H9 (cell line): ENCODE measurements around the gene ANKFY1. TPM values are rescaled to one million over a fixed set of nuclear protein-coding genes. Genes with fewer than 3 reads are reported as not detected.

Source experiments
- DNase-seq: peaks from one replicate; pipeline ENCODE4 v3.0.0-alpha.2; 2017
- H2AFZ ChIP-seq: one replicate; pipeline ENCODE4 v1.6.1; 2013; ENCODE audit warnings: mild to moderate bottlenecking, low read length, control low read depth, moderate library complexity
- H2AK5ac ChIP-seq: 2 replicates; pipeline ENCODE4 v1.6.1; 2013; ENCODE audit warnings: low read length, control low read depth, mixed read lengths; ENCODE audit not compliant: insufficient read length
- H2BK120ac ChIP-seq: one replicate; pipeline ENCODE4 v1.6.1; 2013; ENCODE audit warnings: low read depth, mild to moderate bottlenecking, low read length, control low read depth, inconsistent platforms; ENCODE audit not compliant: poor library complexity, severe bottlenecking
- H2BK12ac ChIP-seq: 2 replicates; pipeline ENCODE4 v1.6.1; 2013; ENCODE audit warnings: low read length, control low read depth, mixed read lengths, low read depth; ENCODE audit not compliant: insufficient read length
- H2BK15ac ChIP-seq: 2 replicates; pipeline ENCODE4 v1.6.1; 2013; ENCODE audit warnings: low read depth, low read length, control low read depth
- H2BK20ac ChIP-seq: one replicate; pipeline ENCODE4 v1.6.1; 2013; ENCODE audit warnings: low read depth, mild to moderate bottlenecking, low read length, control low read depth, inconsistent platforms; ENCODE audit not compliant: poor library complexity, severe bottlenecking
- H2BK5ac ChIP-seq: 2 replicates; pipeline ENCODE4 v1.6.1; 2013; ENCODE audit warnings: low read length, control low read depth, mixed read lengths; ENCODE audit not compliant: insufficient read length
- H3K14ac ChIP-seq: 2 replicates; pipeline ENCODE4 v1.6.1; 2013; ENCODE audit warnings: low read length, control low read depth; ENCODE audit not compliant: insufficient read depth
- H3K18ac ChIP-seq: 2 replicates; pipeline ENCODE4 v1.6.1; 2013; ENCODE audit warnings: low read depth, mild to moderate bottlenecking, mixed read lengths, low read length, control low read depth; ENCODE audit not compliant: insufficient read length
- H3K23ac ChIP-seq: 2 replicates; pipeline ENCODE4 v1.6.1; 2013; ENCODE audit warnings: low read length, control low read depth, mixed read lengths, low read depth; ENCODE audit not compliant: insufficient read length
- H3K23me2 ChIP-seq: 2 replicates; pipeline ENCODE4 v1.6.1; 2013; ENCODE audit warnings: low read depth, mild to moderate bottlenecking, mixed read lengths, low read length, control low read depth; ENCODE audit not compliant: insufficient read length, poor library complexity, severe bottlenecking
- H3K27ac ChIP-seq: 2 replicates; pipeline ENCODE4 v1.5.1; 2013; ENCODE audit warnings: low read length, control low read depth, mixed read lengths, low read depth; ENCODE audit not compliant: insufficient read length
- H3K27me3 ChIP-seq: 2 replicates; pipeline ENCODE4 v1.6.1; 2013; ENCODE audit warnings: low read length, control low read depth, inconsistent platforms; ENCODE audit not compliant: insufficient read depth
- H3K4ac ChIP-seq: 2 replicates; pipeline ENCODE4 v1.6.1; 2013; ENCODE audit warnings: low read depth, mild to moderate bottlenecking, control low read depth, inconsistent platforms, low read length, moderate library complexity
- H3K4me1 ChIP-seq: 2 replicates; pipeline ENCODE4 v1.6.1; 2013; ENCODE audit warnings: low read length, control low read depth, inconsistent platforms; ENCODE audit not compliant: insufficient read depth
- H3K4me2 ChIP-seq: 2 replicates; pipeline ENCODE4 v1.6.1; 2013; ENCODE audit warnings: low read length, control low read depth, mixed read lengths; ENCODE audit not compliant: insufficient read length, insufficient read depth
- H3K56ac ChIP-seq: 2 replicates; pipeline ENCODE4 v1.6.1; 2013; ENCODE audit warnings: low read depth, mild to moderate bottlenecking, mixed read lengths, low read length, control low read depth; ENCODE audit not compliant: insufficient read length
- H3K79me1 ChIP-seq: 2 replicates; pipeline ENCODE4 v1.6.1; 2013; ENCODE audit warnings: low read depth, mild to moderate bottlenecking, moderate library complexity, low read length, control low read depth, inconsistent platforms; ENCODE audit not compliant: insufficient read depth, poor library complexity, severe bottlenecking
- H3K79me2 ChIP-seq: 2 replicates; pipeline ENCODE4 v1.6.1; 2013; ENCODE audit warnings: low read length, control low read depth, inconsistent platforms; ENCODE audit not compliant: insufficient read depth
- H3K9ac ChIP-seq: 2 replicates; pipeline ENCODE4 v1.6.1; 2013; ENCODE audit warnings: low read length, control low read depth, mixed read lengths; ENCODE audit not compliant: insufficient read length; ENCODE audit errors: extremely low read depth
- H3K9me3 ChIP-seq: one replicate; pipeline ENCODE4 v1.6.1; 2013; ENCODE audit warnings: low read depth, low read length, inconsistent platforms; ENCODE audit not compliant: control insufficient read depth
- H3T11ph ChIP-seq: one replicate; pipeline ENCODE4 v1.6.1; 2013; ENCODE audit warnings: mild to moderate bottlenecking, low read length, control low read depth, inconsistent platforms
- H4K20me1 ChIP-seq: one replicate; pipeline ENCODE4 v1.6.1; 2013; ENCODE audit not compliant: control insufficient read depth, insufficient read length, insufficient read depth
- H4K5ac ChIP-seq: 2 replicates; pipeline ENCODE4 v1.6.1; 2013; ENCODE audit warnings: low read depth, mild to moderate bottlenecking, mixed read lengths, low read length, control low read depth; ENCODE audit not compliant: insufficient read length
- H4K8ac ChIP-seq: replicated peaks from 2 replicates; pipeline ENCODE4 v1.6.1; 2013; ENCODE audit warnings: low read length, control low read depth, mixed read lengths, low read depth; ENCODE audit not compliant: insufficient read length
- H4K91ac ChIP-seq: 2 replicates; pipeline ENCODE4 v1.6.1; 2013; ENCODE audit warnings: low read depth, mild to moderate bottlenecking, moderate library complexity, mixed read lengths, low read length, control low read depth; ENCODE audit not compliant: insufficient read length
- H3K27ac Mint-ChIP-seq, 3 experiments: 2 replicates in 2 of 3; 3 replicates in 1 of 3; pipeline ENCODE4 v1.8.0; 2020 to 2021; ENCODE audit warnings: mixed read lengths in 3 of 3, mild to moderate bottlenecking in 1 of 3, moderate library complexity in 1 of 3
- H3K27me3 Mint-ChIP-seq: 2 replicates; pipeline ENCODE4 v1.8.0; 2021; ENCODE audit warnings: low read depth, mild to moderate bottlenecking, moderate library complexity, mixed read lengths
- H3K36me3 Mint-ChIP-seq, 3 experiments: 2 replicates in 2 of 3; 3 replicates in 1 of 3; pipeline ENCODE4 v1.8.0; 2020 to 2021; ENCODE audit warnings: low read depth in 3 of 3, mixed read lengths in 3 of 3; ENCODE audit not compliant: insufficient read depth in 1 of 3
- H3K4me1 Mint-ChIP-seq, 2 experiments: 2 replicates each; pipeline ENCODE4 v1.8.0; 2020; ENCODE audit warnings: mixed read lengths in 2 of 2
- H3K4me3 Mint-ChIP-seq, 2 experiments: 2 replicates in 1 of 2; 3 replicates in 1 of 2; pipeline ENCODE4 v1.8.0; 2020 to 2021; ENCODE audit warnings: mild to moderate bottlenecking in 2 of 2, mixed read lengths in 2 of 2, moderate library complexity in 1 of 2
- H3K9me3 Mint-ChIP-seq, 2 experiments: 2 replicates in 1 of 2; 3 replicates in 1 of 2; pipeline ENCODE4 v1.8.0; 2020; ENCODE audit warnings: mild to moderate bottlenecking in 2 of 2, mixed read lengths in 2 of 2, moderate library complexity in 1 of 2
- WGBS: extraction: QIAGEN DNeasy Blood & Tissue Kit; methylation state at CpG from one replicate; pipeline ENCODE4 v1.1.7; 2013; ENCODE audit warnings: missing lambda C conversion rate, low lambda C conversion rate, mixed read lengths; ENCODE audit not compliant: insufficient read length; ENCODE audit errors: extremely low coverage; 5-methylcytosine and 5-hydroxymethylcytosine counted together
- total RNA-seq: library from RNA; stranded (reverse); gene quantifications from 2 replicates; pipeline ENCODE4 v1.2.1, GENCODE V29; 2021
- TF ChIP-seq, protein P1 (sequence below): fragments of 200-600 bp; sonication (generic); conservative IDR thresholded peaks from 3 replicates; pipeline ENCODE4 v1.8.0; 2021; ENCODE audit warnings: antibody characterized with exemption, mild to moderate bottlenecking

Gene ANKFY1
- total RNA-seq, 1 experiment from 2014 or later: 51.9 TPM

DNA sequence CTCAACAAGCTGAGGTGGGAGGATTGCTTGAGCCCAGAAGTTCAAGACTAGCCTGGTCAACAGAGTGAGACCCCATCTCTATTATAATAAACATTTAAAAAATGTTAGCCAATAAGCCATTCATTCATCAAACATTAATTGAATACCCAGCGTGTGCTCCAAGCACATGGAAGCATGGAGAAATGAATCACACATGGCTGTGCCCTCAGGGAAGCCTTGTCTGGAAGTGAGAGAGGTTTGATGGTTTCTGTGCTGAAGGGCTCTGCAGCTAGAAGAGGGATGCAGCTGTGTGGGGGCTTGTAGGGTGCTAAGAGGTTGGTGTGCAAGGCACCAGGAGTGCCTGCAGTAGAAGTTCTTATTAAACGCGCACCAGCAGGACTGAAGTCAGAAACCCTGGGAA is 109.6 kb downstream of the ANKFY1 start:
- H3K27me3 Mint-ChIP-seq: no peaks in the 10 kb centered on the region; the same call in 1 of the 2 replicates

More for the DNA sequence above, 109.6 kb downstream of the ANKFY1 start:
- DNase-seq: no peak
- no peak overlapping the region for H3K9ac ChIP-seq
- no peaks in the 10 kb centered on the region for H4K20me1 ChIP-seq
- H3K56ac ChIP-seq: no peak overlapping the region
- no peaks in the 10 kb centered on the region for H3K4me1 ChIP-seq
- H2AFZ ChIP-seq: no peak overlapping the region
- no peak overlapping the region for H2BK15ac ChIP-seq
- H3T11ph ChIP-seq: no peak overlapping the region
- no peak overlapping the region for H4K5ac ChIP-seq
- no peaks in the 10 kb centered on the region for H3K27me3 ChIP-seq
- no peaks in the 10 kb centered on the region for H3K79me2 ChIP-seq
- H4K8ac ChIP-seq: no peak overlapping the region
- no peak overlapping the region for H4K91ac ChIP-seq
- H3K9me3 ChIP-seq: no peaks in the 10 kb centered on the region
- H3K4me1 Mint-ChIP-seq: no peaks in the 10 kb centered on the region
- no peaks in the 10 kb centered on the region for H3K9me3 Mint-ChIP-seq
- H3K4ac ChIP-seq: no peak overlapping the region
- no peaks in the 10 kb centered on the region for H3K79me1 ChIP-seq
- no peak overlapping the region for H3K23ac ChIP-seq
- H3K14ac ChIP-seq: no peak overlapping the region; the same call in 1 of the 2 replicates
- no peak overlapping the region for H3K27ac ChIP-seq
- WGBS: no CpG with 5 or more reads among the region's 3 CpGs
- H2BK120ac ChIP-seq: no peak overlapping the region
- TF ChIP-seq, protein P1, sequence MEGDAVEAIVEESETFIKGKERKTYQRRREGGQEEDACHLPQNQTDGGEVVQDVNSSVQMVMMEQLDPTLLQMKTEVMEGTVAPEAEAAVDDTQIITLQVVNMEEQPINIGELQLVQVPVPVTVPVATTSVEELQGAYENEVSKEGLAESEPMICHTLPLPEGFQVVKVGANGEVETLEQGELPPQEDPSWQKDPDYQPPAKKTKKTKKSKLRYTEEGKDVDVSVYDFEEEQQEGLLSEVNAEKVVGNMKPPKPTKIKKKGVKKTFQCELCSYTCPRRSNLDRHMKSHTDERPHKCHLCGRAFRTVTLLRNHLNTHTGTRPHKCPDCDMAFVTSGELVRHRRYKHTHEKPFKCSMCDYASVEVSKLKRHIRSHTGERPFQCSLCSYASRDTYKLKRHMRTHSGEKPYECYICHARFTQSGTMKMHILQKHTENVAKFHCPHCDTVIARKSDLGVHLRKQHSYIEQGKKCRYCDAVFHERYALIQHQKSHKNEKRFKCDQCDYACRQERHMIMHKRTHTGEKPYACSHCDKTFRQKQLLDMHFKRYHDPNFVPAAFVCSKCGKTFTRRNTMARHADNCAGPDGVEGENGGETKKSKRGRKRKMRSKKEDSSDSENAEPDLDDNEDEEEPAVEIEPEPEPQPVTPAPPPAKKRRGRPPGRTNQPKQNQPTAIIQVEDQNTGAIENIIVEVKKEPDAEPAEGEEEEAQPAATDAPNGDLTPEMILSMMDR: no peak
- H2AK5ac ChIP-seq: no peak overlapping the region
- no peak overlapping the region for H2BK5ac ChIP-seq
- no peak overlapping the region for H2BK12ac ChIP-seq
- no peak overlapping the region for H3K18ac ChIP-seq
- no peak overlapping the region for H3K4me2 ChIP-seq
- no peak overlapping the region for H3K4me3 Mint-ChIP-seq
- no peak overlapping the region; a peak in 1 of 7 replicates for H3K27ac Mint-ChIP-seq
- no peaks in the 10 kb centered on the region for H3K23me2 ChIP-seq
- peaks cover 0 to 2% (median 0%) of the 10 kb centered on the region in 3 experiments; a peak in 2 of 7 replicates for H3K36me3 Mint-ChIP-seq
- no peak overlapping the region for H2BK20ac ChIP-seq
